Dedifferentiated amniotic fluid mesenchymal stem cell (primary cell): ENCODE results near the gene SLC44A4.
"Not testable (repeated sequence)": the region's sequence is repeated elsewhere in the genome, so short reads cannot be mapped to it uniquely, and the experiment has no call there.

Source experiments
- DNase-seq: peaks from one replicate; pipeline ENCODE4 v3.0.0-alpha.2; 2016; ENCODE audit errors: extremely low spot score

SLC44A4 gene

DNA sequence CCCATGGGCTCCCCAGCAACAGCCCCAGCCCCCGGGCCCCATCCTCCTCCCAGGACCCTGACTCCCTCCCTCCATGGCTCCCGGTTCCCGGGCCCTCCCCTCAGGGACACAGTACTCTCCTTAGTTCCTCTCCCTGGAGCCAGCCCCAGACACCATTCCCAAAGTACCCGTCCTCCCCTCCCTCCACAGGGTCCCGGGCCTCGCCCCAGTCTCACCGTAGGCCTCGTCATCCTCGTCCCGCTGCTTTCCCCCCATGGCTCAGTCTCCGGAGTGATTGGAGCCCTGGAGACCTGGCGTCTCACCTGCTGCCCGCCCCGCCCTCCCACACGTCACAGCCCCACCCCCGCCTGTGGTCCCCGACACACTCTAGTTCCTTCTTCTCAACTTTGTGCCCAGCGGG lies at the start of gene SLC44A4:
Gene SLC44A4, minus strand, starts transcription at position 272 of the 400 bp plus-strand sequence. Its CDS starts 17 bp downstream, at position 255.
- DNase-seq: no peak

DNA sequence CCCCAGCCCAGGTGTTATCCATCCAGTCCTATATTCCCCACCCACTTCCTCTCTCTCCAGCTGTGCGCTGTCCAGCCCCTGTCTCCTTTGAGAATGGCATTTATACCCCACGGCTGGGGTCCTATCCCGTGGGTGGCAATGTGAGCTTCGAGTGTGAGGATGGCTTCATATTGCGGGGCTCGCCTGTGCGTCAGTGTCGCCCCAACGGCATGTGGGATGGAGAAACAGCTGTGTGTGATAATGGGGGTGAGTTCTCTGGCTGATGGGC lies 49.8 kb upstream of the SLC44A4 start:
- no peak for DNase-seq

- DNase-seq: no peak
These were observed 49.3 kb upstream of the SLC44A4 start for GRCh38 chr6:31927863-31928671.

DNA sequence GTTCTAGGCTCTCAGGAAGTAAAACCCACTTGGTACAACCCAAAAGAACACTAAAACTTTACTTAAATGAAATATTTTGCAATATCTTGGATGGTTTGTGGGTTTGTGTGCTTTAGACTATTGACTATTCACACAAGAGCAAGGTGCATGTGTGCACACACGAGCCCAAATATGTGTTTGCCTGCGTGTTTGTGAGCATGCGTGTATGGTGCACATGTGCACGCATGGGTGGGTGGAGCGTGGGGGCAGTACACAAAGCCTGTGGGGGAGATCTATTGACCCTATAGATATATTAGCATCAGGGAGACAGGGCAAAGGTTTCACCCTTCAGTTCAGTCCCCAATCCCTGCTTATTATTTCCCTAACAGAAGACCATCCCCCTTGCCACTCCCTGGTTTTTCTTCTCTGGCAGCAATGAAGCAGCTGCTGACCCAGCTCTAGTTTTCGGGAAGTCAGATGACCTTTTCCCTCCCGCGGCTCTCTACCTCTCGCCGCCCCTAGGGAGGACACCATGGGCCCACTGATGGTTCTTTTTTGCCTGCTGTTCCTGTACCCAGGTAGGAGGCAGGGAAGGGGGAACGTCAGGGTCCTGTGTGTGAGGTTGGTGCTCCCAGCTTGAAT lies 48.6 kb upstream of the SLC44A4 start, which contains the start of gene C2:
Gene C2, plus strand, starts transcription at position 476 of the 621 bp plus-strand sequence. Its CDS starts 36 bp downstream, at position 512.
- no peak for DNase-seq

GRCh38 chr6:31922942-31923341 lies 44.1 kb upstream of the SLC44A4 start:
- DNase-seq: no peak

DNA sequence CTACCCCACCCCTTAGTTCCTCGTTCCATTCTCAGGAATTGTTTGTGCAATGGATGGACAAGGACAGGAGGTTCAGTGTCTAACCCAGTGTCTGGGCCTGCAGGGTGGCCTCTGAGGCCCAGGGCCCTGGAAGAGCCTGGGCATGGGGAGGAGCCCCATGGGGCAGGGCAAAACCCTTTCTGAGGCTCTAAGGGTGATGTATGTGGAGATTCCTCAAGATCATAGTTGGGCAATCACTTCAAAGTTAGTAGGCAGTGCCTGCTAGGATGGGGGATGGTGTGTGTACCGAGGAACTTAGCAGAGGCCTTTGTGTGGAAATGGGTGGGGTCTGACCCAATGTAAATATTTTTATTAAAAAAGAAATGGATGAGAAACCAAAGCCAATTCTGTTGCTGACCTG lies 42.0 kb upstream of the SLC44A4 start:
- no peak for DNase-seq

DNA sequence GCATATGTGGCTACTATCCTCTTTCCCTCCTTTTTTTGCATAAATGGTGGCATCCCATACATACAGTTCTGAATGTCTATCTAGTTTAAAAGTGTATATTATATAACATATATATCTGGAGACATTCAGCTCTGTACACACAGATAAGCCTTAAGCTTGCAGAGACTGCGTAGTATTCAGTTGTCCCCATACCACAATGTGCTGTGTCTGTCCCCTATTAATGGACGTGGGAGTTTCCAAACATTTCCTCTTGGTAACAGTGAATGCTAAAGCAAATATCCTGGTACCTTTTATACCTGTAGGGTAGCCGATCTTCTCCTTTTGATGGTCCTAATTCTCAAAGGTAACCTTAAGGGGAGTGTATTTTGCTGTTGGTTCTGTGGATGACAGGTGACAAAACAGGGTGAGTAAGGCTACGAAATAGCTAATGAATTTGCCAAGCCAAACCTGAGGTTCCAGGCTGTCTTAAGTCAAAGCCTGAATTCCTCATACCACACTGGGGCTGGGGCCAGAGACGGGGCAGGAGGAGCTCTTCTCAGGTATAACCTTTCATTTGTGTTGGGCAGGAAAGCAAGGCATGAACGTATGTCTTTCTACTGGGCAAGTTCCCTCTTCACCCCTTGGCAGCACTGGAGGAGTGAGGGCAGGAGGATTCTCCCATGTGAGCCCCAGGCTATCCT lies 41.0 kb upstream of the SLC44A4 start:
- no peak for DNase-seq

DNA sequence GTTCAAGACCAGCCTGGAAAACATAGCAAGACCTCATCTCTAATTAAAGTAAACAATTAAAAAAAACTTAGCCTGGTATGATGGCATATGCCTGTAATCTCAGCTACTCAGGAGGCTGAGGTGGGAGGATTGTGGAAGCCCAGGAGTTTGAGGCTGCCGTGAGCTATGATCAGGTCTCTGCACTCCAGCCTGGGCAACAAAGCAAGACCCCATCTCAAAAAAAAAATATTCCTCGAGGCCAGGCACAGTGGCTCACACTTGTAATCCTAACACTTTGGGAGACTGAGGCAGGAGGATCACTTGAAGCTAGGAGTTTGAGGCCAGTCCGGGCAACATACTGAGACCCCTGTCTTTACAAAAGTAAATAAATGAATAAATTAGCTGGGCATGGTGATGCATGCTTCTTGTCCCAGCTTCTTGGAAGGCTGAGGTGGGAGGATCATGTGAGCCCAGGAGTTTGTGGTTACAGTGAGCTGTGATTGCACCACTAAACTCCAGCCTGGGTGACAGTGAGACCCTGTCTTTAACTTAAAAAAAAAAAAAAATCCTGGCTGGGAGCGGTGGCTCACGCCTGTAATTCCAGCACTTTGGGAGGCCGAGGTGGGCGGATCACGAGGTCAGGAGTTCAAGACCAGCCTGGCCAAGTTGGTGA lies 39.4 kb upstream of the SLC44A4 start:
- DNase-seq: no peak

GRCh38 chr6:31915756-31916155 lies 37.0 kb upstream of the SLC44A4 start:
- no peak for DNase-seq

GRCh38 chr6:31915351-31915750 lies 36.6 kb upstream of the SLC44A4 start:
- no peak for DNase-seq

DNA sequence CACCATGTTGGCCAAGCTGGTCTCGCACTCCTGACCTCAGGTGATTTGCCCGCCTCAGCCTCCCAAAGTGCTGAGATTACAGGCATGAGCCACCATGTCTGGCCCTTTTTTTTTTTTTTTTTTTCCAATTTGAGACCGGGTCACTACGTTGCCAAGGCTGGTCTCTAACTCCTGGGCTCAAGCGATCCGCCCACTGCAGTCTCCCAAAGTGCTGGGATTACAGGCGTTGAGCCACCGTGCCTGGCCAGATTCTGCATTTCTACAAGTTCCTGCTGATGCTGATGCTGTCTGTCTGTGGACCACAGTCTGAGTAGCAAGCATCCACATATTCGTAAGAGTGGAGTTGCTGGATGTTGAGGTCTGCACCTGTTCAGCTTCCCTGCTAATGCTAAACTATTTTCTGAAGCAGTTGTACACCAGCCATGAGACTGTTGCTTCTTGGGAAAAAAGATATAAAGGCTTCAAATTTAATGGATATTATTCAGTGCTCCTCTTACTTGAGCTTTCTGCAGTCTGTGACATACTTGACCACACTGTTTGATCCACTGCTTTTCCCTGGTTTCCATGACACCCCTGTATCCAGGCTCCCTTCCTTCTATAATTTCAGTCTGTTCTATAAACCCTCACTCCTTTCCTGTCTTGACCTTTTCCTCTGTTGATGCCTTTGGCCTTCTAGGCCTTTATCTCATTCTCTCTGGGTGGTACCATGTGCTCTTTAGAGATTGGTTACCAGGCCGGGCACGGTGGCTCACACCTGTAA lies 33.2 kb upstream of the SLC44A4 start:
- DNase-seq: no peak

DNA sequence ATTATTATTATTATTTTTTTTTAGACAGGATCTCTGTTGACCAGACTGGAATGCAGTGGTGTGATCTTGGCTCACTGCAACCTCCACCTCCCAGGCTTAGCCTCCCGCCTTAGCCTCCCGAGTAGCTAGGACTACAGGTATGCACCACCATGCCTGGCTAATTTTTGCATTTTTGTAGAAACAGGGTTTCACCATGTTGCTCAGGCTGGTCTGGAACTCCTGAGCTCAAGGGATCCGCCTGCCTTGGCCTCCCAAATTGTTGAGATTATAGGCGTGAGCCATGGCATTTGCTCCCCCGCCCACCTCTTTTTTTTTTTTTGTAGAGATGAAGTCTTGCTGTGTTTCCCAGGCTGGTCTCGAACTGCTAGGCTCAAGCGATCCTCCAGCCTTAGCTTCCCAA lies 30.5 kb upstream of the SLC44A4 start:
- not testable (repeated sequence) for DNase-seq

DNA sequence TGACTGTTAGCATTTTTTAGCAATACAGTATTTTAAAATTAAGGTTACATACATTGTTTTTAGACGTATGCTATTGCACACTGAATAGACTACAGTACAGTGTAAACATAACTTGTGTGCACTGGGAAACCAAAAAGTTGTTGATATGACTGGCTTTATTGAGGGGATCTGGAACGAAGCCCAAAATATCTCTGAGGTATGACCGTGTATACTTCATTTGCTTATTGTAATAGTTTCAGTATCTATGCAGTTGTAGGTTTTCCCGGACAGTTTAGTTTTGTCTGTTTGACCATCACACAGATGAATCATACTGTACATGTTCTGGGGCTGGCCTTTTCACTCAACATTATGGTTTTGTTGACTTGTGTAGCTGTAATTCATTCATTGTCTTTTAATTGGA lies 30.0 kb upstream of the SLC44A4 start:
- DNase-seq: no peak

DNA sequence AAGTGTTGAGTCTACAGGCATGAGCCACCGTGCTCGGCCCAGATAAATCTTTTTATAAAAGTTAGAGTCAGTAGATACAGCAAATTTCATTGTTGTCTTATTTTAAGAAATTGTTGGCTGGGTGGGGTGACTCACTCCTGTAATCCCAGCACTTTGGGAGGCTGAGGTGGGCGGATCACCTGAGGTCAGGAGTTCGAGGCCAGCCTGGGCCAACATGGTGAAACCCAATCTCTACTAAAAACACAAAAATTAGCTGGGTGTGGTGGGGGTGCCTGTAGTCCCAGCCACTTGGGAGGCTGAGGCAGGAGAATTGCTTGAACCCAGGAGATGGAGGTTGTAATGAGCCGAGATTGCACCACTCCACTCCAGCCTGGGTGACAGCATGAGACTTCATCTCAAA lies 29.5 kb upstream of the SLC44A4 start:
- not testable (repeated sequence) for DNase-seq

DNA sequence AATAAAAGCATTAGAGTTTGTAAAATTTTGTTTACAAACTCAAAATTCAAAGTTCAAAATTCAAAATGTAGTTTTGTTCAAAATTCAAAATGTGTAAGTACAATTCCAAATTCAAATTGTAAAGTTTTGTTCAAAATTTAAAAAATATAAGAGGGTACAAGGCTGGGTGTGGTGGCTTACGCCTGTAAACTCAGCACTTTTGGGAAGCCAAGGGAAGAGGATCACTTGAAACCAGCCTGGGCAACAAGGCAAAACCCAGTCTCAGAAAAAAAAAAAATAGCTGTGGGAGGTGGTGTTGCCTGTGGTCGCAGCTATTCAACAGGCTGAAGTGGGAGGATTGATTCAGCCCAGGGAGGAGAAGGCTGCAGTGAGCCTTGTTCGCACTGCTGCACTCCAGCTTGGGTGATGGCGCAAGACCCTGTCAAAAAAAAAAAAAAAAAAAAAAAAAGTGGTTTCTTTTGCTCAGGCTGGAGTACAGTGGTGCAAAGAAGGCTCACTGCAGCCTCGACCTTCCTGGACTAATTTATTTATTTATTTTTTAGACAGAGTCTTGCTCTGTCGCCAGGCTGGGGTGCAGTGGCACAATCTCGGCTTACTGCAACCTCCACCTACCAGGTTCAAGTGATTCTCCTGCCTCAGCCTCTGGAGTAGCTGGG lies 28.5 kb upstream of the SLC44A4 start:
- DNase-seq: no peak

GRCh38 chr6:31906727-31907126 lies 27.9 kb upstream of the SLC44A4 start:
- DNase-seq: not testable (repeated sequence)

DNA sequence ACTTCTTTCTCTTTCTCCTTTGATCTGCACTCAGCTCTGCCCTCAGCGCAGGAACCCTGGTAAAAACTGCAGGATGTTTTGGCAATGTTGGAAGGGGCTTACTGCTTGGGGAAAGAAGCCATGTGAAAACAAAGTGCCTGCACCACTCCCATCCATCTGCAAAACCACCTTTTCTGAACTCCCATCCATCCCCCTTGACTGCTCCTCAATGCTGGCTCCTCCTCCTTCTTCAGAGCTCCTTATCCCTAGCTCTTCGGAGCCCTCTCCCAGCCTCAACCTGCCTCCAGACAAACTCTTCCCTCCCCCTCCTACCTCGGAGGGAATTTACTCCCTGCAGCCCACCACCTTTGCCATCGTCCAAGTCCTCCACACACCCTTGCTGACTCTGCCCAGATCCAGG lies 27.3 kb upstream of the SLC44A4 start:
- no peak for DNase-seq

GRCh38 chr6:31905041-31905440 lies 26.2 kb upstream of the SLC44A4 start:
- DNase-seq: no peak

GRCh38 chr6:31903957-31904356 lies 25.2 kb upstream of the SLC44A4 start:
- no peak for DNase-seq

DNA sequence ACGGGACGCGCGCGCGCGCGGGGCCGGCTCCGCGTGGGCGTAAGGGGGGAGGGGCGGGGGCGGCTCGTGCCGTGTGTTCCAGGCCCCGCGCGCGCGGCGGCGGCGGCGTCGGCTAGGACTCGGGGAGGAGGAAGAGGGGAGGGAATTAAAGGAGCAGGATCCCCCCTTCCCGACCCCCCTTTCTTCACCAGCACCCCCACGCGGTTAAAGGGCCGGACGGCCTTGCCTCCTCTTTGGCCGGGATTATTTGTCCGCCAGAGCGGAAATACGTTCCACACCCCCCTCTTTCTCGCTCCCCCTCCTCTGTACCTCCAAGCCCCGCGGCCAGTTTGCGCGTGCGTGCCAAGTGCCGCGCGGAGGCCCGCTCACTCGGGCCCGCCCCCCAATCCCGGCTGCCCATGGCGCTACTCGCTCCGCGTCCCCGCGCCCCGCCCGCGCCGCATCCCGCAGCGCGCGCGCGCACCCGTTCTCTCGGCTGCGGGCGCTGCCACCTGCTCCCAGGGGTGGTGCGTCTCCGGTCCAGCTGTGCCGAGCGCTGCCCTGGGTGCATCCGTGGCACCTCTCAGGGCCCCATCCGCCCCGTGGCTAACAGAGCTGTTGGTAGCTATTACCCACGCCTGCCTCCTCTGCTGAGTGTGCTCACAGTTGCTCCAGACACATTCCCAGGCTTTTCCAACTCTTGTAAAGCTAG lies 23.3 kb upstream of the SLC44A4 start, which contains the start of gene ZBTB12:
Gene ZBTB12, minus strand, starts transcription at position 134 of the 691 bp plus-strand sequence. CDS start 781 bp downstream, outside the sequence.
- peak; percentile 96 for DNase-seq
